Kidney (tissue), 14 donors: ENCODE measurements around the gene PTGIS. TPM values are rescaled to one million over a fixed set of nuclear protein-coding genes. Genes with fewer than 3 reads are reported as not detected.

Experiments
- DNase-seq, 5 donors: peaks; one replicate each; pipeline ENCODE4 v3.0.0-alpha.2; 2013 to 2020
- FAIRE-seq: peaks from 2 replicates; lab custom pipeline; 2012; peaks lifted over from hg19 to GRCh38; lab: Jason Lieb, UNC
- H3K27ac ChIP-seq, 2 donors: one replicate each; pipeline ENCODE4 v1.7.0; 2013; ENCODE audit warnings: low read depth in 2 of 2, low read length in 2 of 2, inconsistent platforms in 1 of 2
- H3K27me3 ChIP-seq: one replicate; pipeline ENCODE4 v1.7.1; 2013; ENCODE audit warnings: low read length, inconsistent platforms; ENCODE audit not compliant: control insufficient read depth, insufficient read depth
- H3K36me3 ChIP-seq, 3 donors: one replicate each; pipeline versions ENCODE4 v1.7.0 to v1.7.1; 2013; ENCODE audit warnings: low read length in 3 of 3, control low read depth in 1 of 3, inconsistent platforms in 1 of 3; ENCODE audit not compliant: insufficient read depth in 3 of 3, control insufficient read depth in 2 of 3
- H3K4me1 ChIP-seq, 3 donors: one replicate each; pipeline versions ENCODE4 v1.7.0 to v1.7.1; 2013; ENCODE audit warnings: low read length in 3 of 3, inconsistent platforms in 1 of 3, low read depth in 1 of 3; ENCODE audit not compliant: control insufficient read depth in 2 of 3, insufficient read depth in 2 of 3
- H3K4me3 ChIP-seq, 3 donors: one replicate each; pipeline versions ENCODE4 v1.7.0 to v1.8.1; 2013; ENCODE audit warnings: low read length in 3 of 3, control low read depth in 1 of 3, inconsistent platforms in 1 of 3
- H3K9ac ChIP-seq, 3 donors: one replicate each; pipeline versions ENCODE4 v1.7.0 to v1.7.1; 2013; ENCODE audit warnings: low read length in 3 of 3, control low read depth in 1 of 3, inconsistent platforms in 1 of 3
- H3K9me3 ChIP-seq, 3 donors: one replicate each; pipeline versions ENCODE4 v1.7.0 to v1.7.1; 2013; ENCODE audit warnings: low read length in 3 of 3, control low read depth in 1 of 3, inconsistent platforms in 1 of 3; ENCODE audit not compliant: control insufficient read depth in 2 of 3, insufficient read depth in 1 of 3
- CTCF ChIP-seq: IDR thresholded peaks from 3 replicates; pipeline ENCODE4 v1.5.1; 2012; ENCODE audit warnings: mild to moderate bottlenecking, moderate library complexity, borderline replicate concordance; ENCODE audit not compliant: insufficient read depth; ENCODE audit errors: extremely low read depth
- intact Hi-C: fragments of 100-400 bp; cut with DNase I; formaldehyde crosslinking; loops from one replicate; pipeline ENCODE4 v1.11.1; 2022
- polyA plus RNA-seq: library from polyadenylated mRNA; stranded (reverse); fragments of 350-450 nt; fragmentation: Illumina TruSeq; extraction: RNeasy Lipid Tissue Mini Kit (QIAGEN cat#74804); gene quantifications from one replicate; pipeline ENCODE4 v1.2.3, GENCODE V29; 2014; ENCODE audit warnings: low read depth, low replicate concordance; ENCODE audit not compliant: insufficient read depth
- total RNA-seq: library from RNA; stranded (reverse); fragmentation: NEBNext Ultra II Directional; extraction: Animal tissue kit (Norgen Biotek cat#: 25700); gene quantifications from one replicate; pipeline ENCODE4 v1.2.1, GENCODE V29; 2021
- donor health status: control.
- donor health status: control.
- donor health status: control.
- donor health status: control.
- donor health status: control.
- donor health status: DM: yes; HTN: yes; CAD: no.
- donor health status: Normal renal cell carcinoma (clear cell type).

PTGIS gene
- total and polyA plus RNA-seq, 2 donors from 2014 or later: 3.1 to 24.1 TPM

- H3K9ac ChIP-seq: no peak overlapping the region
- H3K4me3 ChIP-seq: no peak overlapping the region
- intact Hi-C loops: no loop called here
- TF ChIP-seq CTCF: no peak
- FAIRE-seq (no peak), DNase-seq (no peak)
- H3K9me3 ChIP-seq: no peaks in the 10 kb centered on the region
- H3K27me3 ChIP-seq: no peaks in the 10 kb centered on the region
- H3K36me3 ChIP-seq: no peaks in the 10 kb centered on the region
- no peak overlapping the region for H3K27ac ChIP-seq
- H3K4me1 ChIP-seq: no peaks in the 10 kb centered on the region
Observed at GRCh38 chr20:49464556-49464955, 103.4 kb downstream of the PTGIS start.

GRCh38 chr20:49462626-49463025 lies 105.3 kb downstream of the PTGIS start:
- no peak overlapping the region for H3K27ac ChIP-seq
- no peak for TF ChIP-seq CTCF
- H3K4me1 ChIP-seq: no peaks in the 10 kb centered on the region
- no peaks in the 10 kb centered on the region for H3K27me3 ChIP-seq
- H3K9ac ChIP-seq: no peak overlapping the region
- no peaks in the 10 kb centered on the region for H3K9me3 ChIP-seq
- FAIRE-seq: no peak
- intact Hi-C loops: no loop called here
- no peaks in the 10 kb centered on the region for H3K36me3 ChIP-seq
- no peak overlapping the region for H3K4me3 ChIP-seq
- DNase-seq: peak in 1 of 5 donors; percentile 6

- intact Hi-C loops: no loop called here
- FAIRE-seq (no peak), DNase-seq (no peak)
- H3K27me3 ChIP-seq: no peaks in the 10 kb centered on the region
- H3K9me3 ChIP-seq: no peaks in the 10 kb centered on the region
- H3K27ac ChIP-seq: no peak overlapping the region
- no peak overlapping the region for H3K4me3 ChIP-seq
- H3K9ac ChIP-seq: no peak overlapping the region
- H3K4me1 ChIP-seq: no peaks in the 10 kb centered on the region
- H3K36me3 ChIP-seq: no peaks in the 10 kb centered on the region
- TF ChIP-seq CTCF: no peak
Observed at GRCh38 chr20:49461894-49462620, 105.9 kb downstream of the PTGIS start.

- no peaks in the 10 kb centered on the region for H3K27me3 ChIP-seq
- TF ChIP-seq CTCF: no peak
- DNase-seq: no peak
- intact Hi-C loops: no loop called here
- no peaks in the 10 kb centered on the region for H3K4me1 ChIP-seq
- no peak overlapping the region for H3K4me3 ChIP-seq
- no peaks in the 10 kb centered on the region for H3K36me3 ChIP-seq
- no peak overlapping the region for H3K9ac ChIP-seq
- H3K27ac ChIP-seq: no peak overlapping the region
- no peaks in the 10 kb centered on the region for H3K9me3 ChIP-seq
- FAIRE-seq: no peak
Observed at GRCh38 chr20:49460916-49461315, 107.0 kb downstream of the PTGIS start.
